Prostate gland (tissue), 2 donors: ENCODE measurements around the gene ITIH1. TPM values are rescaled to one million over a fixed set of nuclear protein-coding genes. Genes with fewer than 3 reads are reported as not detected.

Experiments used
- DNase-seq: peaks from one replicate; pipeline ENCODE4 v3.0.0-alpha.2; 2019; ENCODE audit warnings: low spot score
- H3K27ac ChIP-seq, 2 donors: fragments of 200-600 bp; sonication (generic); 2 replicates each; pipeline ENCODE4 v1.5.1; 2017 to 2019
- H3K27me3 ChIP-seq: fragments of 200-600 bp; sonication (generic); replicated peaks from 2 replicates; pipeline ENCODE4 v1.5.1; 2019; ENCODE audit not compliant: insufficient read depth
- H3K36me3 ChIP-seq, 2 donors: fragments of 200-600 bp; sonication (generic); 1 replicate in 1 of 2; 2 replicates in 1 of 2; pipeline versions ENCODE4 v1.5.1 to v1.8.1; 2017 to 2019
- H3K4me1 ChIP-seq: fragments of 200-600 bp; sonication (generic); replicated peaks from 2 replicates; pipeline ENCODE4 v1.5.1; 2019
- H3K4me3 ChIP-seq, 2 donors: fragments of 200-600 bp; sonication (generic); 2 replicates each; pipeline ENCODE4 v1.5.1; 2017 to 2019
- H3K9me3 ChIP-seq: fragments of 200-600 bp; sonication (generic); 2 replicates; pipeline ENCODE4 v1.5.1; 2017
- CTCF ChIP-seq, 4 experiments: fragments of 200-600 bp in 2 of 4; fragments of 450-650 bp in 2 of 4; sonication (generic) in 2 of 4; IDR thresholded peaks; 1 replicate in 3 of 4; 2 replicates in 1 of 4; pipeline ENCODE4 v1.5.1; 2016 to 2019; ENCODE audit warnings: antibody characterized with exemption in 4 of 4, mild to moderate bottlenecking in 2 of 4, moderate library complexity in 2 of 4
- POLR2A ChIP-seq: fragments of 450-650 bp; IDR thresholded peaks from one replicate; pipeline ENCODE4 v1.6.1; 2016; ENCODE audit warnings: antibody characterized with exemption, mild to moderate bottlenecking
- POLR2AphosphoS5 ChIP-seq: sonication (generic); formaldehyde crosslinking; IDR thresholded peaks from one replicate; pipeline ENCODE4 v1.6.1; 2017; ENCODE audit warnings: antibody characterized with exemption
- WGBS: methylation state at CpG from one replicate; pipeline ENCODE4 v1.1.5; 2018; 5-methylcytosine and 5-hydroxymethylcytosine counted together
- intact Hi-C: fragments of 100-400 bp; cut with DNase I; formaldehyde crosslinking; loops from one replicate; pipeline ENCODE4 v1.14.2; 2022
- total RNA-seq, 2 donors: library from RNA; depleted of rRNA; stranded (reverse); fragments of >200 nt; gene quantifications; one replicate each; pipeline ENCODE4 v1.1.0, GENCODE V29; 2016

ITIH1 gene
- total RNA-seq, 2 donors from 2014 or later, result 3.5 TPM; not detected in 1

DNA sequence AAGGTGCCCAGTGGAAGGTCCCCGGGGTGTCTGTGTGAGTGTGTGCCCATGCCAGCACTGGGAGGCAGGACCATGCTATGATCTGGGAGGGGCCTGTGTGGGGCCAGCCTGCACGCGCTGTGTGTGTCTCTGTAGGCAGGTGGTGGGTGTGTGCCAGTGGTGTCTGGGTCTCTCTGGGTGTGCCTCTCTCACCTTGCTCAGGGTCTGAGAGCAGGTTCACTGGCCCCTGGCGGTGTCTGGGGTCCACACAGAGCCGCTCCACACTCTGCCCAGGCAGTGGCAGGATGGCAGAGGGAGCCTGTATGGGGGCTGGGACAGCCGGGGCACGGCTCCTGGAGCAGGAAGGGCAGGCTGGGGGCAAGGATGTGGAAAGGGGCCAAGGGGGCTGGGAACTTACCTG lies 40.5 kb downstream of the ITIH1 start:
- Histone ChIP-seq H3K4me3 (no peak overlapping the region), H3K4me1 (no peaks in the 10 kb centered on the region), H3K36me3 (no peaks in the 10 kb centered on the region), H3K9me3 (no peaks in the 10 kb centered on the region), H3K27me3 (no peaks in the 10 kb centered on the region), H3K27ac (no peak overlapping the region)
- intact Hi-C loops, result no loop called here
- no peak for TF ChIP-seq POLR2A
- no peak for TF ChIP-seq CTCF (IDR thresholded peaks at IDR 0.05)
- TF ChIP-seq POLR2AphosphoS5, result no peak
- WGBS, result 91% methylated on average over 7 of the region's 7 CpGs
- no peak for DNase-seq

GRCh38 chr3:52819936-52820335 lies 42.5 kb downstream of the ITIH1 start:
- Histone ChIP-seq H3K36me3 (no peaks in the 10 kb centered on the region), H3K9me3 (no peaks in the 10 kb centered on the region), H3K27ac (no peak overlapping the region), H3K4me1 (no peaks in the 10 kb centered on the region), H3K4me3 (no peak overlapping the region), H3K27me3 (no peaks in the 10 kb centered on the region)
- TF ChIP-seq CTCF (IDR thresholded peaks at IDR 0.05) (no peak), POLR2AphosphoS5 (no peak), POLR2A (no peak)
- 80% methylated on average over 2 of the region's 2 CpGs for WGBS
- intact Hi-C loops, result no loop called here
- no peak for DNase-seq

- TF ChIP-seq POLR2AphosphoS5 (no peak), POLR2A (no peak), CTCF (IDR thresholded peaks at IDR 0.05) (no peak)
- H3K27ac ChIP-seq, result no peak overlapping the region
- H3K4me1 ChIP-seq, result no peaks in the 10 kb centered on the region
- H3K9me3 ChIP-seq, result no peaks in the 10 kb centered on the region
- no peak overlapping the region for H3K4me3 ChIP-seq
- intact Hi-C loops, result no loop called here
- DNase-seq, result no peak
- WGBS, result 65% methylated on average over 11 of the region's 11 CpGs
- H3K36me3 ChIP-seq, result no peaks in the 10 kb centered on the region
- no peaks in the 10 kb centered on the region for H3K27me3 ChIP-seq
Measured at GRCh38 chr3:52820736-52821135, 43.3 kb downstream of the ITIH1 start.

GRCh38 chr3:52822363-52822762 lies 45.0 kb downstream of the ITIH1 start:
- no peak for DNase-seq
- Histone ChIP-seq H3K36me3 (no peaks in the 10 kb centered on the region), H3K27me3 (no peaks in the 10 kb centered on the region), H3K27ac (no peak overlapping the region), H3K9me3 (no peaks in the 10 kb centered on the region), H3K4me3 (no peak overlapping the region), H3K4me1 (no peaks in the 10 kb centered on the region)
- WGBS, result 87% methylated on average over 5 of the region's 5 CpGs
- intact Hi-C loops, result no loop called here
- TF ChIP-seq POLR2A (no peak), CTCF (IDR thresholded peaks at IDR 0.05) (no peak), POLR2AphosphoS5 (no peak)

- intact Hi-C loops, result no loop called here
Measured at GRCh38 chr3:52824037-52824436, 46.6 kb downstream of the ITIH1 start.

More at GRCh38 chr3:52824037-52824436, 46.6 kb downstream of the ITIH1 start:
- no peak overlapping the region for H3K27ac ChIP-seq
- H3K36me3 ChIP-seq, result no peaks in the 10 kb centered on the region
- no peak for DNase-seq
- H3K9me3 ChIP-seq, result no peaks in the 10 kb centered on the region
- H3K4me3 ChIP-seq, result no peak overlapping the region
- no peaks in the 10 kb centered on the region for H3K4me1 ChIP-seq
- 97% methylated on average over 10 of the region's 10 CpGs for WGBS
- TF ChIP-seq POLR2A (no peak), CTCF (IDR thresholded peaks at IDR 0.05) (no peak), POLR2AphosphoS5 (no peak)
- no peaks in the 10 kb centered on the region for H3K27me3 ChIP-seq
